Heart left ventricle (tissue), 13 donors: ENCODE data around the gene CCNQ.

Experiments
- CTCF ChIP-seq, 12 donors: fragments of 200-600 bp; sonication (generic) in 4 of 12; IDR thresholded peaks; one replicate each; pipeline versions ENCODE4 v1.5.0 to v1.8.0; 2018 to 2022; ENCODE audit warnings: antibody characterized with exemption in 12 of 12, mild to moderate bottlenecking in 5 of 12
- POLR2A ChIP-seq, 2 donors: fragments of 450-650 bp; IDR thresholded peaks; one replicate each; pipeline ENCODE4 v1.6.1; 2017; ENCODE audit warnings: antibody characterized with exemption in 2 of 2, mild to moderate bottlenecking in 2 of 2, moderate library complexity in 2 of 2
- donor health status: ischemic (EF 13 %, LVEDD 7.1; RV severe dilation, severe dysfunction).
- donor health status: DM: no; HTN: yes; CAD: no.
- donor health status: DM: no; HTN: no; CAD: no.
- donor health status: ischemic (EF 25% LVEDD 6.9; RV normal size, moderate dysfunction).
- donor health status: ischemic (EF 25% LVEDD 5.7; RV mildly dilated, moderate dysfunction).
- donor health status: ischemic (EF 35%, LVEDD 5.7; RV mildly dilated, moderate dysfunction).
- donor health status: nonischemic (EF 11% LVEDD 7.7; RV severe dilation, severe dysfunction).
- donor health status: DM: yes; HTN: yes; CAD: no.
- donor health status: PGD.
- donor health status: ischemic (EF 29% LVEDD 5.4; RV normal size, mild dysfunction).
- donor health status: nonischemic (EF 23%, LVEDD 6.1; RV moderate dilation, normal function).

GRCh38 chrX:153596981-153597750 lies 1.8 kb downstream of the CCNQ start:
- TF ChIP-seq CTCF (IDR thresholded peaks at IDR 0.05) (no peak), POLR2A (IDR thresholded peaks at IDR 0.05) (no peak)
